A673 (cell line): Measurements from ENCODE around the gene PRDM16.

Source experiments
- EZH2 ChIP-seq: fragments of 200-600 bp; sonication (generic); IDR thresholded peaks from 2 replicates; pipeline ENCODE4 v1.6.1; 2017; ENCODE audit warnings: borderline replicate concordance, low read depth, mild to moderate bottlenecking, mixed read lengths, antibody characterized with exemption, low read length; ENCODE audit not compliant: poor library complexity, severe bottlenecking
- TF ChIP-seq, protein P1 (sequence below): fragments of 300-800, 200-600 bp; sonication (generic); conservative IDR thresholded peaks from 2 replicates; pipeline ENCODE4 v1.5.1; 2017; ENCODE audit warnings: low read depth, mild to moderate bottlenecking, antibody characterized with exemption, low read length, moderate library complexity, mixed read lengths

GRCh38 chr1:3340548-3341235 lies 271.7 kb downstream of the PRDM16 start:
- TF ChIP-seq, protein P1, sequence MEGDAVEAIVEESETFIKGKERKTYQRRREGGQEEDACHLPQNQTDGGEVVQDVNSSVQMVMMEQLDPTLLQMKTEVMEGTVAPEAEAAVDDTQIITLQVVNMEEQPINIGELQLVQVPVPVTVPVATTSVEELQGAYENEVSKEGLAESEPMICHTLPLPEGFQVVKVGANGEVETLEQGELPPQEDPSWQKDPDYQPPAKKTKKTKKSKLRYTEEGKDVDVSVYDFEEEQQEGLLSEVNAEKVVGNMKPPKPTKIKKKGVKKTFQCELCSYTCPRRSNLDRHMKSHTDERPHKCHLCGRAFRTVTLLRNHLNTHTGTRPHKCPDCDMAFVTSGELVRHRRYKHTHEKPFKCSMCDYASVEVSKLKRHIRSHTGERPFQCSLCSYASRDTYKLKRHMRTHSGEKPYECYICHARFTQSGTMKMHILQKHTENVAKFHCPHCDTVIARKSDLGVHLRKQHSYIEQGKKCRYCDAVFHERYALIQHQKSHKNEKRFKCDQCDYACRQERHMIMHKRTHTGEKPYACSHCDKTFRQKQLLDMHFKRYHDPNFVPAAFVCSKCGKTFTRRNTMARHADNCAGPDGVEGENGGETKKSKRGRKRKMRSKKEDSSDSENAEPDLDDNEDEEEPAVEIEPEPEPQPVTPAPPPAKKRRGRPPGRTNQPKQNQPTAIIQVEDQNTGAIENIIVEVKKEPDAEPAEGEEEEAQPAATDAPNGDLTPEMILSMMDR = no peak
- no peak for TF ChIP-seq EZH2
